NCI-H2196 (cell line): ENCODE results near the gene E2F2.
A peak's percentile ranks its signal among the peaks of the same experiment; 100 is the strongest.

Experiments
- DNase-seq: peaks from one replicate; lab custom pipeline; 2025; ENCODE audit not compliant: unreplicated experiment; lab: John Stamatoyannopoulos, UW

E2F2 gene

GRCh38 chr1:23489842-23490241, 41.2 kb downstream of the E2F2 start:
- no peak for DNase-seq

- DNase-seq: no peak
Observed at GRCh38 chr1:23485002-23485332, 46.1 kb downstream of the E2F2 start.

DNA sequence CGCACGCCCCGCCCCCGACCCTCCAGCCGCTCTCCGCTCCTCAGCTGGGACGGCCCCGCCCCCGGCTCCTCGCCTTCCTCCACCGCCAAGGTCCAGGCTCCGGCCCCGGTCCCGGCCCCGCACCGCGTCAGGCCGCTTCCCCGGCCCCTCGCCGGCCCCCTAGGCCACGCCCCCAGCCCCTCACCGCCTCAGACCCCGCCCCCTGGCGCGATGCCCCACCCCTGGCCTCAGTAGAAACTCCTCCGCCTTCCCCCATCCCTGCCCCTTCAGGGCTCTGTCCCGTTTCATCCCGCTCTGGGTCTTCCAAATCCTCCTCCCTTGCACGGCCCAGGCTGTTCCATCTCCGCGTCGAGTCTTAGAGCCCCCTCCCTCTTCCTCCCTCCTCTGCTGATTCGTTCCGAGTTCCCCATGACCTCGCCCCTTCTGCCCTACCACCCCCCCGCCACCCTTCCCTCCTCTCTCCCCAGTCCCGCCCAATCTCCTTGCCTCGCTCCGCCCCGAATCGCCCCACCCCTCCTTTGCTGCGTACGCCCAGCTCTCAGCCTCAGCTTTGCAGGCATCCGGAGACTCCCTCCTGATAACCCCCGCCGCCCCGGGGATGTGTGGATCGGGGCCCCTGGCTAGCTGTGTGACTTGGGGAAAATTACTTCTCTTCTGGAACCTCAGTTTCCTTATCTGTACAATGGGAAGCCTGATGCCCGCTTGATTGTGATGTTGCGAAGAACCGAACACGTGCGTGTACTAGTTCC, 46.6 kb downstream of the E2F2 start:
- DNase-seq: peak; percentile 94

GRCh38 chr1:23483321-23484252, 47.4 kb downstream of the E2F2 start, which contains the start of gene ASAP3:
Gene ASAP3 (minus strand): TSS chr1:23484179. CDS start chr1:23484133, 46 bp downstream.
- no peak for DNase-seq

GRCh38 chr1:23481904-23482303, 49.1 kb downstream of the E2F2 start:
- DNase-seq: no peak

- no peak for DNase-seq
Observed at GRCh38 chr1:23481026-23481597, 49.9 kb downstream of the E2F2 start.

DNA sequence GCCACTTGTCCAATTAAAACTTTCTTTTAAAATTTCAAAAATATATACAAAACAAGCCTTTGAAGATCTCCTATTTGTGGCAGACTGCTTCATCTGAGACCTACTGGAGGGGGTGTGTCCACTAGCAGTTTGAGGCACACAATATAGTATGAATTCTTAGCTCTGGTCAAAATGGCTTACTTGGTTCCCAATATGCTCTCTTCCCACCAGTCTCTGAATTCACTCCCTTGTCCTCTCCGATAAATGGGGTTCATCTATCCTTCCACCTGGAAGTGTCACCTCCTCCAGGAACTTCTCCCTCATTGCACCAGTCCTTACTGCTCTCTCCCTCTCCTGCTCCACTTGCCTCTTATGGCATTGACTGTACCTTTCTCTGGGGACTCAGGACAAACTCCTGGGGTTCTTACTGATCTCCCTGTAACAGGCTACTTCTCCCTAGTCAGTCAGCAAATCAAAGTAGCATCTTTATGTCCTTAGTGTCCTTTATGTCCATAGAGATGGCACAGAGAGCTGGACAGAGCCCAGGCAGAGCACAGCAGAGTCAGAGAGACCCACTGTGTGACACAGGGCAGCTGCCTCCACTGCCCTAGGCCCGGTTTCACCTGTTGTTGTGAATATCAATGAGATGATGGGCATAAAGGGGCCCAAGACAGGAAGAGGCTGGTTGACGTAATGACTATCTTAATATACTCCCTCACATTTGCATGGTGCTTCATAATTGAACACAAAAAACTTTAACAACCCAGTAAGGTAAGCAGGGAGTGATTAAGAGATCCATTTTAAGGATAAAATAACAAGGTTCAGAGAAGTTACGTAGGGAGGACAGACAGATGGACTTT, 50.6 kb downstream of the E2F2 start:
- no peak for DNase-seq

DNA sequence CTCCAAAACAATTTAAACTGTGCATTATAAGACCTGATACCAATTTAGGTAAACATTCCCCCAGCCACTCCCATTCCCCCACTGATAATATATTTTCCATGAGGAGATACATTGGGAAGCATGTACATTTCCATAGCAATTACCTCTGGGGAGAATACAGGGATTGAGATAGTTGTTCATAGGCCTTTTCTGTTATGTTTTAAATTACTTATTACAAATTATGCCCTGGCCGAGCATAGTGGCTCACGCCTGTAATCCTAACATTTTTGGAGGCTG, 51.4 kb downstream of the E2F2 start:
- no peak for DNase-seq

DNA sequence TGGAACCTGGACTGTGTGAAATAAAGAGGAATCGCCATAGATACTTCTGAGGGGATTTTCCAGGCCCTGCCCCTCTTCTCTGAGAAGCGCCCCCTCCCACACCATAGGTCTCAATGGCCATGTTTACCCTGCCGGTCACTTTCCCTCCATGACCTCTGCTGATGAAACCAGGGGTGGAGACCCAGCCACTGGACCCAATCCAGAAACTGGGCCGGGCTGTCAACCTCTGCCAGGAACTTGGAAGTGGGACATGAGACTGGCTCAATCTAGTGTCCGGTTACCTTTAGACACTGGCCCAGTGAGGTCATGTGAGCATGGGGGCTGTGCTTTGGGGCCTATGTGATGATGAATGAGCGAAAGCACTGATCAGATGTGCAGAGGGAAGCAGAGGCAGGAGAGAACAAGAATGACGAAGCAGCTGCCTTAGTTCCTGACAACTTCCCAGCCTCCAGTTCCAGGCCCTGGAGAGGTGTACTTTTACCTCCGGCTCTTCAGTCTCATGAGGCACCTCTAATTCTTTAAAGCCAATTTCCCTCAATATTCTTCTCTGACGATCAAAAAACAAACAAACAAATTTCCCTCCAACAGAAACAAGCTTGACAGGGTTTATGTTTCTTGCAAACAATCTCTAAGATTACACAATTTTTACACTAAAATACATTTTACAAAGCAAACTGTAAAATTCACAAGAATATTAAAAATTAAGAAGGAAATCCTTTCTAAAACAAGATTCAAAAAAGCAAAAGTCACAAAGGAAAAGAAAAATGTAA, 52.0 kb downstream of the E2F2 start:
- peak; percentile 92 for DNase-seq

DNA sequence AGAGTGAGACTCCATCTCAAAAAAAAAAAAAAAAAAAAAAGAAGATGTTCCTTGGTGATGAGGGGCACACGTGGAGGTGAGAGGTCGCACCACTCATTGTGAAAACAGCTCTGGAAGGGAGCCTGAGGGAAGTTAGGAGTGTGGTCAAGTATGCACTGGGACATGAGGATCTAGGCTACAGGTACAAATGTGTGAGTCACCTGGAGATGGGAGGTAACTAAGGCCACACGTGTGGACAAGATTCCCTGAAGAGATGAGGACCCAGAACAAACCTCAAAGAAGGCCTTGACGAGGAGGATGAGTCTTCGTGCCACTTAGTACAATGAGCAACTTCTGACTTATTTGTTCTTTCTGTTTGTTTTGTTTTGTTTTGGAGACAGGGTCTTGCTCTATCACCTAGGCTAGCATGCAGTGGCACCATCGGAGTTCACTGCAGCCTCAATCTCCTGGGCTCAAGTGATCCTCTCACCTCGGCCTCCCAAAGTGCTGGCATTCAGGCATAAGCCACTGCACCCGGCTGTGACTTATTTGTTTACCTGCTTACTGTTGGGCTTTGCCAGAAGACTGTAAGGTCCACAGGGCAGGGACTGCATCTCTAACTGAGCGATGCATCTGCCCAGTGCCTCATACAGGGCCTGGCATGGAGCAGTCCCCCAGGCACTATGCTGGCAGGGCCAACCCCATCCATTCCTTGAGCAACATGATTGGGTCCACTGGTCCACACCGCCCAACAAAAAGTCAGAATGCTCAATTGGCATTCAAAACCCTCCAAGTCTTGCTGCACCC, 53.5 kb downstream of the E2F2 start:
- DNase-seq: no peak

- DNase-seq: no peak
Observed at GRCh38 chr1:23475641-23476040, 55.4 kb downstream of the E2F2 start.

- peak; percentile 26 for DNase-seq
Observed at GRCh38 chr1:23475134-23475628, 55.9 kb downstream of the E2F2 start.

DNA sequence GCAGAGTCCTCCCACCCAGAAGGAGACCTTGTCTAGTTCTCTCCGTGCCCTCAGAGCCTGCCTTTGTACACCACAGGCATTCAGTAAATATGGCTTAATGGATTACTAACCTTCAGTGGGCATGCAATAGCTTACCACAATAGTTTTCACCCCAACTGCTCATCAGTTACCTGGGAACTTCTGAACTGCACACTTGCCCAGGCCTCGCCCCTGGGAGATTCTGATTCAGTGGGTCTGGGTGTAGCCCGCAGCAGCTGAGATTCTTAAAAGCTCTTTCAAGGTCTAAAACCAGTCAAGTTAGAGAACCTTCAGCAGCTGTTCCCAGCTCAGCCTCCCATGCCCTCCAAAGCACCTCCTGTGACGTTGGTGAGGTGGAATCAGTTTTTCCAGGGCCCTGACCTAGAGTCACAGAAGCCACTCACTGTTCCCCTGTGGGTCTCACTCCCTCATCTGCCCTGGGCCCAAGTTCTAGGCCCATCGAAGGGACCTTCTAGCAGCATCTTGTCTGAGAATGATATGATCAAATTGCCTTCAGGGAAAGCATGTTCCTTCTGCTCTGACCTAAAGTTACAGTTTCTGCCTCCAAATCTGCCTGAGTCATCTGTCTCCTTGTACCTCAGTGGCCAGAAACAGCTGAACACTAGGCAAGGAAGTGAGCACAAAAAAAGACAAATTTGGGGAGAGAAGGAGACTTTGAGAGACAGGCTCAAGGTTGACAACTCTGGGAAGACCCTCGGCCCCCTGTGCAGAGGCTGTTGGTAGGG, 57.8 kb downstream of the E2F2 start:
- no peak for DNase-seq

GRCh38 chr1:23472351-23473036, 58.5 kb downstream of the E2F2 start:
- DNase-seq: no peak

DNA sequence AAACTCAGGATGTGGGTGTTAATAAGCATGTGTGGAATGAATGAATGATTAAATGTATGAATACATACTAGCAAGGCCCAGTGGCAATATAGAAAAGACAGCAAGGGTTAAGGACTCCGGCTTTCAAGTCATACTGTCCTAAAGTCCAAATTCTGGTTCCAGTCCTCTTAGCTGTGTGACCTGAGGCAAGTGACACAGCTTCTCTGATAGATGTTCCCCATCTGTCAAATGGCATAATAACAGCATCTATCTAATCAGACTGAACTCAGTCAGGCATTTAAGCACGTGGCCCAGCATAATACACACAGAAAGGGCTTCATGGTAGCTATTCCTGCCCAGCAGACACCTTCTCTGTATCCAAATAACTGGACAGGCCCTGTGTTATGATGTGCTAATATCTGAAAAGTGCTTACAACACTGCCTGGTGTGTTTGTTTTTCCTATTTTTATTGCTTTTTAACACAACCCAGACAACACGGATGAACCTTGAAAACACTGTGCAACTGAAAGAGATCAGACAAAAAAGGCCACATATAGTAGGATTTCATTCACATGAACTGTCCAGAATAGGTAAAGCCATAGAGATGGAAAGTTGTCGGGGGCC, 59.5 kb downstream of the E2F2 start:
- DNase-seq: no peak

DNA sequence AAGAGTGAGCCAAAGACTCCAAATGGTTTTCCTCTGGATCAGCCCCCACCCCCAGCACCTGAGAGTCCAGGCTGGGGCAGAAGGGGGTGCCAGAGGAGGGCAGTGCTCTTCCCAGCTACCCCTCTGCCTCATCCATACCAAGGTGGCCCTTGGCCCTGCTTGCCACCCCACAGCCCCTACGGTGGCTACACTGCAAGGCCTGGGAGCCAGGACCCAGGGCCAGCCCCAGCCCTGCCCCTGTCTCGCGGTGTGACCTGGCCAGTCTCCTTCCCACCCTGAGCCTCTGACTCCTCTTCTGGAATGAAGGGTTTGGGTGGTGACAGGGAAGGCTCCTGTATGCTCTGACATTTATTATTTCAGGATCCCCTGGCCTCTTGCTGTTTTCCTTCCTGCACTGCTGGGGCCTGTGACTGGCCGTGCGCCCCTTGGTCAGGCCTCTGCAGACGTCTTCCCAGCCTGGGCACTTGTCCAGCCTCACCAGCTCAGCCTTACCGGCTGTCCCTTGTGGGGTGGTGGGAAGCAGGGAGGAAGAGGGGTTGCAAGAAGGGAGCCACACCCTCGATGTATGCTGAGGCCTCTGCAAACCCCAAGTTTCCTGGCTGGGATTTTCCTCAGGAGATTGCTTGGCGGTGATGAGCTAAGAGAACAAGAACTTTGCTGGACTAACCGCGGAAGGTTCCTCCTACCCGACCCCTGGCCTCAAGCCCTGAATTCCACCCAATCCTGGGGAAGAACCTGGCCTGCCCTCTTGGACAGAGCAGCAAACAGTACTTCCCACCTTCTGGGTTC, 60.6 kb downstream of the E2F2 start:
- no peak for DNase-seq

DNA sequence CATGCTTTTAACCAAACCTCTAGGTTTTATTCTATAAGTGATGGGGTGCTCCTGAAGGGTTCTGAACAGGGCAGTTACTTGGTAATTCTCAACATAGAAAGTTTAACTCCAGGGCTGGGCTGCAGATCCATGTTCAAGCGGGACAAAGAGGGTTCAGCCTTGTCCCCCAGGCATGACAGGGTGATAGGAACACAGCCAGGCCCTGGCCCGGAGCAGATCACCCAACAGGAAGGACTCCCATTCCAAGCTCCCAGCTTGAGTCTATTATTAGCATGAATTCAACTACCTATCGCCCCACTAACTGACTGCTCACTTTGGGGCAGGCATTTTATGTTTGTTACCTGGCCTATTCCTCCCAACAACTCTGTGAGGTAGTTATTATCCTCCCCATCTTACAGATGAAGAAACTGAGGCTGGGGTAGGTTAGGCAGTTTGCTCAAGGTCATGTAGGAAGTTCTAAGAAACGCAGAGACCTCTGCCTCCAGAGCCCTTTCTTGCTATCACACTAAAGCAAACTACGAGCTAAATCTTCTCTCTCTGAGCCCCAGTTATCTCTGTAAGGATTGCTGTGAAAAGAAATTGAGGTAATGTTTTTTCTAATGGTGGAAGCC, 61.6 kb downstream of the E2F2 start:
- no peak for DNase-seq
